ENCODE measurements around the gene NUCB1. TPM values are rescaled to one million over a fixed set of nuclear protein-coding genes. Genes with fewer than 3 reads are reported as not detected.

NUCB1 gene
- total RNA-seq, 2 donors from 2014 or later = 347 to 411 TPM

GRCh38 chr19:48953141-48953540 lies 53.0 kb downstream of the NUCB1 start:
- no peak for DNase-seq (ENCODE audit: low spot score)
- Histone ChIP-seq H3K4me3 (no peak overlapping the region), H3K36me3 (no peaks in the 10 kb centered on the region), H3K27me3 (no peaks in the 10 kb centered on the region), H3K27ac (peak overlapping the region in 1 of 2 donors; percentile 88), H3K4me1 (peaks cover 0 to 14% of the 10 kb centered on the region in 2 donors), H3K9me3 (no peaks in the 10 kb centered on the region)
- TF ChIP-seq CTCF (IDR thresholded peaks at IDR 0.05) = no peak

GRCh38 chr19:48953990-48954594 lies 54.0 kb downstream of the NUCB1 start:
- no peak for TF ChIP-seq CTCF (IDR thresholded peaks at IDR 0.05)
- Histone ChIP-seq H3K9me3 (no peaks in the 10 kb centered on the region), H3K4me3 (peak overlapping the region; percentile 93 to 98), H3K27me3 (no peaks in the 10 kb centered on the region), H3K4me1 (peaks cover 0 to 14% of the 10 kb centered on the region in 2 donors), H3K27ac (peak overlapping the region; percentile 88 to 94), H3K36me3 (no peaks in the 10 kb centered on the region)
- DNase-seq (ENCODE audit: low spot score) = no peak

GRCh38 chr19:48954595-48955307 lies 54.6 kb downstream of the NUCB1 start, which contains the start of gene BAX:
Gene BAX, plus strand, starts transcription at chr19:48954875. Its CDS starts 54 bp downstream, at chr19:48954929.
- H3K27ac ChIP-seq = peak within 1 kb of the TSS; percentile 88 to 94
- peak in 1 of 2 donors; percentile 21 for TF ChIP-seq CTCF (IDR thresholded peaks at IDR 0.05)
- H3K4me3 ChIP-seq = peak within 1 kb of the TSS; percentile 93 to 98
- no peaks in the 10 kb centered on the region for H3K9me3 ChIP-seq
- DNase-seq (ENCODE audit: low spot score) = peak; percentile 98
- H3K4me1 ChIP-seq = peaks cover 0 to 14% of the 10 kb centered on the region in 2 donors
- no peaks in the 10 kb centered on the region for H3K36me3 ChIP-seq
- H3K27me3 ChIP-seq = no peaks in the 10 kb centered on the region

GRCh38 chr19:48955308-48955958 lies 55.3 kb downstream of the NUCB1 start:
- H3K36me3 ChIP-seq = no peaks in the 10 kb centered on the region
- H3K4me1 ChIP-seq = peaks cover 0 to 14% of the 10 kb centered on the region in 2 donors
- no peak for TF ChIP-seq CTCF (IDR thresholded peaks at IDR 0.05)
- no peaks in the 10 kb centered on the region for H3K27me3 ChIP-seq
- peak overlapping the region; percentile 93 to 98 for H3K4me3 ChIP-seq
- no peaks in the 10 kb centered on the region for H3K9me3 ChIP-seq
- DNase-seq (ENCODE audit: low spot score) = no peak
- H3K27ac ChIP-seq = peak overlapping the region; percentile 88 to 94

GRCh38 chr19:48958006-48958405 lies 57.9 kb downstream of the NUCB1 start:
- no peak for TF ChIP-seq CTCF (IDR thresholded peaks at IDR 0.05)

More at GRCh38 chr19:48958006-48958405, 57.9 kb downstream of the NUCB1 start:
- H3K4me1 ChIP-seq = peaks cover 0 to 24% of the 10 kb centered on the region in 2 donors
- no peaks in the 10 kb centered on the region for H3K27me3 ChIP-seq
- no peaks in the 10 kb centered on the region for H3K36me3 ChIP-seq
- DNase-seq (ENCODE audit: low spot score) = no peak
- H3K4me3 ChIP-seq = no peak overlapping the region
- H3K9me3 ChIP-seq = no peaks in the 10 kb centered on the region
- H3K27ac ChIP-seq = no peak overlapping the region

Measured in right atrium auricular region (tissue), 2 donors.